Stimulated activated CD4-positive, alpha-beta T cell treated with anti-CD3 and anti-CD28 coated beads, Interleukin-2, amount 100 ng/mL, for 4 hours (primary cell): ENCODE data around the gene DGKI.
A peak's percentile ranks its signal among the peaks of the same experiment; 100 is the strongest.

Source experiments
- DNase-seq: peaks from one replicate; pipeline ENCODE4 v3.0.0-alpha.2; 2020; ENCODE audit warnings: low read depth

The DGKI gene

DNA sequence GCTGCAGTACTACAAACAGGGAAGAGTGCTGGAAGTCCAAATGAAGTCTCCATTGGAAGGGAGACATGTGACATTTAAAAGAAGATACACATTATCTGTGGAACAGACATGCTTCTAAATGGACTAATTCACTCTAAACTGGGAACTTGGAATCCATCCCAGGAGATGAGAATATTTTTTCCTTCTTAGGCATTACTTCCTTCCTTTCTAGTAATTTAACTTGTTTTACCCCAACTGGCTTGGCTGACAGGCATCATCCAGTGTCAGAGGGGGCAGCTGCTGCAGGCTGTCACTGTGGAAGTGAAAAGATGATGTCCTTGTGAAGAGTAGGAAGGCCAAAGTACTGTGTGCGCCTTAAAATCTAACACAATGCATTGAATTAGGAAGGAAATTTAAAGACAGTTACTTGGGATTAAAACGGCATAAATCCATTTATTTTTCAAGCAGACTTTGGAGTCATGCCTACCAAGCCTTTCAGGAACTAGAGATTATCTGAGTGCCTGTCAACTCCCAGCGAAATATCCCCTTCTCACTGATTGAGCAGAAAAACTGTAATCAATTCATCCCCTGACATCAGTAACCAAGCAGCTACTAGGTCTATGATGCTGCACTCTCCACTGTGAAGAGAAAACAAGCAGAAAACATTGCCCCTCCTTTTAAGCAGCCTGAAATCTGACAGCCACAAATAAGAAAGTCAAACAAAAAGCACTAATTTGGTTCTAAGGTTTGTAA, 161.2 kb downstream of the DGKI start:
- DNase-seq: no peak

- no peak for DNase-seq
These were observed 162.0 kb downstream of the DGKI start for GRCh38 chr7:137684776-137685175.

GRCh38 chr7:137684316-137684715, 162.5 kb downstream of the DGKI start:
- DNase-seq: no peak

DNA sequence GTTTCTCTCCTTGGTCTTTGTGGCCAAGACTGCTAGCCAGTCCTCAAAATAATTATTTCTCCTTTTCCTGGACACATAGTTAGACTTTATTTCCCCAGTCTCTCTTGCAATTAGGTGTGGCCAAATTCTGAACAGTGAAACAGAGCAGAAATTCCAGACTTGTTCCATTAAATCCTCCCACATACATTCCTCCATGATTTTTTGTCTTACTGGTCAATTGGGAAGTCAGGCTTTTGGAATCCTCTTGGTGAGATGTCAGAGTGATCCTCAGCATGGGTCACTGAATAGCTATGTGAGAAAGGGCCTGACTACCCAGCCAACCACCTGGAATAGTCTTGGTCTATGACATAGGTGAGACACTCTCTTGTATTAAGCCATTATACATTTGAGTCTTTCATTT, 164.2 kb downstream of the DGKI start:
- no peak for DNase-seq

DNA sequence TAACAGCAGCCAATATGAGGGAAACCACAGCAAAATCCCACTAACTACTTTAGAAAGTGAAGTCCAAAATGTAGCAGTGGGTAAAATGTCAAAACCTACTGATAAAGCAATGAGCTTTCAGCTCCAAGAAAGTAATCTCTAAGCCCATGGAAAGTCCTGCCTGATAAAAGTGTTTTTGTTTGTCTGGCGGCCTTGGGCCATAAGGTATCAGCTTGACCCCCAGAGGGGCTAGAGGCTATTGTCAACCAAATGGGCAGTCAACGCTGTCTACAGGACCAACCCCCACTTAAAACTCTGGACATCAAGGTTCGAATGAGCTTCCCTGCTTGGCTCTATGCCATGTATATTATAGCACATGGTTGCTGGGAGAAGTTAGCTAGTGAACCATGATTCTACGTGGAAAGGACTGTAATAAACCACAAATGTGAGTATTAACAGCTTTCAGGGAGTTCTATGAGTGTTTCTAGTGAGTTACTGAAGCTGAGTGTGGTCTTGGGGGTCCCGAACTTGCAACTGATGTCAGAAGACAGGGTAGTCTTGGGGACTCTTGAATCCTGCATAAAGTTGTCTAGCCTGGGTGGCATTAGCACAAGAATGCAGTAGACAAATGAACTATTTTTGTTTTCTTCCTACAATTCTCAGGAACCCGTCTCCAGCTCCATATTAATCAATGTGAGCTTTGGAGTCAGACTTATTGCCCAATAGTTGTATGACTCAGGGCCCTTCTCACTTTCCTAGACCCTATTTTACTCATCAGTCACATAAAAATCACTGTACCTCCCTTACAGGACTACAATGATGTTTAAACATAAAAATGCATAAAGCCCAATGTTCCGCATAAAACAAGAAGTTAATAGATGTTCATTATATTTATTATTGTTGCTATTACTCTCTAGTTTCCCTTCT, 164.9 kb downstream of the DGKI start:
- DNase-seq: no peak

DNA sequence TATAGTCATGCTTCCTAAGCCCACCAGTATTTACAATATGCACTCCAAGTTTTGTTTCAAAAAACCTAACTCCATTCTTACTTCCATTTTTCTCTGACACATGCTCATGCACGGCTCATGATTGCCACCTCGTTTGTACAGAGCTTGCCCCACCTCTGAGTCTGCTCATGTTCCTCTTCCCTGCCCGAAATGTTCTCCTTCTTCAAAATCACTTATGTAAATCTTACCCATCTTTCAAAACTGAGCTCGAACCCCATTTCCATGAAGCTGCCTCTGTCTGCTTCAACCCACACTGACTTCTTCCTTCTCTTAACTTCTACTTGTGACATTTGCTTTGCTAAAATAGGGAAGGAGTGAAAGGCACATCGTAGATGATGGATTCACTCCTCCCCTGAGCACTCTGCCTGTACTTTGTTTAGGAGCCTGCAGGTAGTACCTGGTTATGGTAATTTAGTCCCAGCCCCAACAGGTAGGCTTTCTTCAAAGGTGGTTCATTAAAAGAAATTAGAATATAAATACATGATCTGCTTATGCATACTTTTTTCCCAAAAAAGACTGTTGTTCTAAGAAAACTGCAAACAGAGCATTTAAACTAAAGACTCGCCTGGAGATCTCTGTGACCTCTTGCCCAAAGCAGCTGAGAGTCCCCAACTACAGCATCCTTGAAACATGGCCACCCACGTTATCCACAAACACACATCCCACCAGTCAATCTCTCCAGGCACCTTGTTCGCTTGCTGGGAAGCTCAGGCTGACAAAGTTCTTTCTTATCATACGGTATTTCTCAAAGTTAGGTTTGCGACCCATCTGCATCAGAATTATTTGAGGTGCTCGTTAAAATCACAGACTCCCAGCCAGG, 172.0 kb downstream of the DGKI start:
- no peak for DNase-seq

DNA sequence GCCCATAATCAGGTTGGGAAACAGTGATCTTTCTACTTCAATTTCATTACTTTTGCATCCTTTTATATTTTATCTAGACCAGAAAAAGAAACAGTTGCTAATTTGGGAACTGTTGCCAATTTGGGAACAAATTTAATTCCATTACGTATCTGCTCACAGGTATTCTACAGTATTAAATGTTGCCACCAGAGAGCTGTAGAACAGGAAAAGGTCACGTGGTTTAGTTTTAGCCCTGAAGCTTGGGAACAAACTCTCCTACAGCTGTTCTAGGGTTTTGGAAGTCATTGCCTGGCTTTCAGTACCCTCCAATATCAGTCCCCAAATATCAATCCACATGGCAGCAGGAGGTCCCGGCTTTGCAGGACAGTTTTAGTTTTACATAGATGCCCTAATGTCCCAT, 172.7 kb downstream of the DGKI start:
- no peak for DNase-seq

DNA sequence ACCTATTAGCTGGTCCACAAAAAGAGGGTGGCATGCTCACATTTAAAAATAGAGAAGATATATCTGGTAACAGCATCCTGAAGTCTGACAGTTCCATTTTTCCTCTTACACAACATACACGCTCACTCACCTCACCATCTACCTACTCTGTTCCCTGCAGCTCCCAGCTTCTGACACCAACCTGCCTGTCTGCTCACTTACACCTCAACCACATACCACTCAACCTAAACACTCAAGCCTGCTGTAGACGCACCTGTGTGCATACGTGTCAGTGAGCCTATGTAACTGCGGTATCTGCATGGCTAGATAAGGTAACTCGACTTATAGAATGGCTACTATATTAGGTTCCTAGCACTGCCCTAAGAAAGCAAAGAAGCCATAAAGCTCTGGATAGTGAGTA, 174.9 kb downstream of the DGKI start:
- DNase-seq: no peak

DNA sequence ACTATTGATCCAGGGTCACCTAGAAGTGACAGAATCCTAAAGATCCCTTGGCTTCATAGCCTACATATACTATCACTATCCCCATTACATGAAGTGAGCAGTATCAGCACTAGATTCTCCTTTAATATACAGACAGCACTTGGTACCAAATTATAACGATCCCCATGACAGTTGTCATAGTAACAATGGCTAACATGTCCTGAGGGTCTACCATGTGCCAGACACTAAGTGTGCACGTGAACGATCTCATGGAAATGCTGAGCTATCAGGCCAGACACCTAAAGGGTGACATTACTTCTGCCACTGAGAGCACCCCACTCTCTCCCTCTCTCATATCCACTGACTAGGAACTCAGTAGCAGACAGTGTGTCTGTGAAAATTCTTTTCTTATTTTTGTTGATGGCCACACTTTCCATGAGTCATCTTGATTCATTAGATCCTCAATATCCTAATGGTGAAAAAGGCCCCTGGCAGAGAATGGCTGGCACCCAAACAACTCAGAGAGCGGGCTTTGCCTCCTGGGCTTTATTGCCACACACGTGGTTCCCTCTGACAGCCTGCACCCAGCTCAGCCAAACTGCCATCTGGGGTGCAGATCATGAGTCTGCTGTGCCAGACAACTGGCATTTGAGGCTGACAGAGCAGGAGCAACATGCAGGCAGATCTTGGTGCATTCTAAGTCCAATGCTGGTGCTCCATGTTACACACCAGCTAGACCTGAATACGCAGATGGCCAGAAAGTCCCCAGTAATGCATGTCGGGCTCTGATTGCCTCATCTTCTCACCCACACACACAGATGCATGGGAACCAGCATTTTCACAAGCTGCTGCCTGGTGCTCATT, 176.3 kb downstream of the DGKI start:
- no peak for DNase-seq

DNA sequence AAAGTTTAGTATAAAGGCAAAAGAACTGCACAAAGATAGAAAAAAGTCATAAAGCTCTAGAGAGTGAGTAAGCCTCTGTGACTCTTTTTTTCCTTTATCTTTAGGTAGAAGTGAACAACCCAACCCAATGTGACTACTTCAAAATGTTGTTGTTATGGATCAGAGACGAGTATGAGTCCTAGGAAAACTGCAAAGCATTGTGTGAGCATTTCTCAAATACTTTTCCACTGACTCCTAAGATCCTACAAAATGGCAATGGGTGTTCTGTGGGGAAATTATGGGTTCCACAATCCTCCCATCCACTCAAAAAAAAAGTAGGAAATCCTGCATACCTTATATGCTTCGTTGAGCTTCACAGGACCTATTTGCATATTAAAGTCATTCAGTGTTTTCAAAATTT, 177.1 kb downstream of the DGKI start:
- DNase-seq: no peak

DNA sequence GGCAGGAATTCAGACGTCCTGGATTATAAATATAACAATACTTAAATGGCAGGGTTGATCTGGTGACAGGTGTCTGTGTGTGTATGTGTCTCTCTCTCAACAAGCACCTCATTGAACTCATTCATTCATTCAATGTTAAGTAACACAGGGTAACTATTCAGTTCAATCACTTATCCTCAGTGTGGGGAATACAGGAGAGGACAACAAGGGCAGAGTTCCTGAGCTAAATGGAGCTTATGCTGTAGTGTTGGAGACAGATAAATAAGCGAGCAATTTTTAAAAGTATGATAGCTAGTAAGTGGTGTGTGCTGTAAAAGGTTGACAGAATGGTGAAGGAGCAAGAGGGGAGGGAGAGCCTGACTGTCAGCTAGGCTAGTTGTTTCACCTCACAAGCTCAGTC, 178.4 kb downstream of the DGKI start:
- no peak for DNase-seq

- DNase-seq: no peak
These were observed 179.0 kb downstream of the DGKI start for GRCh38 chr7:137667633-137668387.

DNA sequence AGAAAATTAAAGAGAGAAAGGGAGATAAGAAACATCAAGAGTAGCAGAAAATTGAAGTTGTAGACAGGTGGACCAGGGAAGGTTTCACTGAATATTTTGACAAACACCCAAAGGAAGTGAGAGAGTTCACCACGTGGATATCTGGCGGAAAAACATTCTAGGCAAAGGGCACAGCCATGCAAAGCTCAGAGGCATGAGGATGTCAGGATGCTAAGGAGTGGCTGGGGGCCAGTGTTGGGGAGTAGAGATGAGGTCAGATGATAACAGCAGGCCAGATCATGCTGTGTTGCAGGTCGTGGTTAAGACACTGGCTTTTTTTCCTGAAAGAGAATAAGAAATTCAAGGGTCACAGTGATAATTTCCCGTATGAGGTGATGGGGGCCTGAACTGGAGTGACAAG, 181.9 kb downstream of the DGKI start:
- no peak for DNase-seq

DNA sequence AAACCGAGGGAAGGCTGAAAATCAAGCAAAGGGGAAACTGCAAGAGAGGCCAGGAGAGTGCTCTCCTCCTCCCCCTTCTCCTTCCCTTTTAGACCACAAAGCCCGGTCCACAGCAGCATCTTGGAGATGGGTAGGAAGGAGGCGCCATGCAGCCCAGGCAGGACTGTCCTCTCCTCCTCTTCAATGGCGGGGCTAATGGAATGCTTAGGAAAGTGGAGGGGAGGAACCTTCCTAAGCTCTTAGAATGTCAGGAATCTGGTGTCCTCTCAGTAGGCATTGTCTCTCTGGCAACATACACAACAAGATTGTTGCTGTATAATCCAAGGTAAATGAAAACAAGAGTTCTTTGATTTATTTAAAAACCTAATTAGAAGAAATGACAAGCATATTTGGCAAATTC, 185.1 kb downstream of the DGKI start:
- DNase-seq: no peak

DNA sequence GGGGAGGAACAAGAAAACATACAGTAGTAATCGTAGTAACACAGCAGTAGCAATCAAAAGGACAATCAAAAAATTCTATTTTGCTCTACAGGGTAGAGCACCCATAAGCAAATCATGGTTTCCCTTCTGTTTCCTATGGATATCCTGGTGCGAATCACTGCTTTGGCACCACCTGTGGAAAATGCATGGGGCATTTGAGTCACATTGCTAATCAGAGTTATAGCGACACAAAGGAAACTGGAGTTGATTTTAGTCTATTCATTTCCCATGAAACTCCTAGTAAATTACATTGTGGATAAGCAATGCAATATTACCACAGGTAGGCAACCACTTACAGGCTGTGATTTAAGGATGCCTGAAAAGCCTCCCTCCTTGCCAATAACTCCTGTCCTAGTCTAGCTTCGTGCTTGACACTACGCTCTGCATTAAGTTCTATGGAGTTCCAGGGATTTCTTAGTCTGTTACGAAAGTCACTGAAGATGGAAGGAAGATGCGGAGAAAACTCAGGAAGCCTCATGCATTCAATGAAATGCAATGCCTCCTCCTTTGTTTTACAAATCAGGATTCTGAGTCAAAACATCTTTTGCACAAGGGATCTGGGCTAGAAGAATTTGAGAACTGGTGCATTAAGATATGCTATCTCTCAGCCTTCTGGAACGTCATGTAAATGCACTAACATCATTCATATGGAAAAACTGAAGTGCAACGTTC, 188.4 kb downstream of the DGKI start:
- DNase-seq: no peak

DNA sequence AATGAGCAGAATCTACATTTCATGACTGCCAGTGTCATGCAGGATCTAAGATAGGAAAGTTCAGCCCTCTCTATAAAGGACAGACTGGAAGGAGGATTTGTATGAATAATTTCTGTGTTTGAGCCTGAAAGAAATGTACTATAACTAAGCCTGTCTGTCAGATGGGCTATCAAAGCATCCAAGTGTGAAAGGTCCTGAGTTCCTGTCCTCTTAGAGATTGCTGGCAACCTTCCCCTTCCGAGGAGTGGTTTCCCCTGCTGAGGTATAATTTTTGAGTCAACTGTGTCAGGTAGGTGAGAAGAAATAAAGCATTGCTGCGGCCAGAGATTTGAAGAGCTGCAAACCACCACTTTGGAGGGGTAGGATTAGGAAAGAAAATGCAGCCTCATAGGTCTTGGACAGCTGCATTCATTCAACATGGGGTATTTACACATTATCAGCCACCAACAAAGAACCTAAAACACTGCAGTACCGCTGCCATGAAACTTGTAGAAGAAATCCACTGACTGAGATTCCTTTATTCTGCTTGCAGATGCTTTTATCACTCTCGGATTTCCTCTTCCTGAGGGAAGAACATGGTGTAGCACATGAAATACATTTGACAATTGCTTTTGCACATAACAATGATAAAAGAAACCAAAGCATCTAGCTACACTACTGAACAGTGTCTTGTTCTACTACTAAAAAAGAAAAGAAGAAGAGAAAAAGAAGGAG, 189.1 kb downstream of the DGKI start:
- no peak for DNase-seq

DNA sequence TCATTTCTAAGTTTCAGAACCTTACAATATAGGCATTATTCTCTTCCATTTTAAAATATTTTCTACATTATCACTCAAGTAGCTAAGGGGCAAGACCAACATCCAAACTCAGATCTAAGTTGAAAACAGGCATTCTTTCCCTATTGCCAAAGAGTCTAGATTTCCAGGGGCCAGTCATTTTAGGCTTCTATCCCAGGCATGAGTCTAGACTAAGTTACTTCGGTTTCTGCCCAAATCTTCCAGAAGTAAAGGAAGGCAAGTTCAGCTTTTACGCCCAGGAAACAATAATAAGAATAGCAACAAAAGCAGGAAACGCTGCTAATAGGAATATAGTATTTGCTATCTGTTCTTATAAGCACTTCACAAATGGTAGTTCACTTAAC, 189.9 kb downstream of the DGKI start:
- DNase-seq: no peak

- DNase-seq: peak; percentile 5
These were observed 190.4 kb downstream of the DGKI start for GRCh38 chr7:137656227-137656849.

DNA sequence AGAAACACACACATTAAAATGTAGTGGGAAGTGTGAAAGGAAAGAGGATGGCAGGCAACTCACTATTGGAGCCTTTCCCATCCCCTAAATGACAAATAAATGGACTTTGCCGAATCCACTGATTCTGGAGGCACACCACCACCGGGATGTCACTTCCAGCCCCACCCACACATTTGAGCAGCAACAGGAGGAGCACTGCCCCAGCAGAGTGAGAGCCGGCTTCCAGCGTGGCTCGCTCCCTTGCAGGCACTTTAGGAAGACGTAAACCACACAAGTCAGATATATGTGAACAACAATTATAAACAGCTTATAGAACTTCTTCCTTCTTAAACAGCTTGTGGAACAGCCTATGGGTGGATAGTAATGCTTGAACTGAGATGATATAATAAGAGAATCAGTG, 191.0 kb downstream of the DGKI start:
- no peak for DNase-seq
